Stomach (tissue), 9 donors: ENCODE measurements around the gene TNP1. TPM values are rescaled to one million over a fixed set of nuclear protein-coding genes. Genes with fewer than 3 reads are reported as not detected.

Source experiments
- DNase-seq, 2 donors: peaks; one replicate each; pipeline versions ENCODE4 v3.0.0 to v3.0.0-alpha.2; 2013 to 2019
- H3K27ac ChIP-seq, 5 donors: fragments of 200-600 bp in 4 of 5; sonication (generic) in 4 of 5; one replicate each; pipeline ENCODE4 v1.5.1; 2013 to 2019; ENCODE audit warnings: mild to moderate bottlenecking in 1 of 5, moderate library complexity in 1 of 5
- H3K27me3 ChIP-seq, 3 donors: fragments of 200-600 bp; sonication (generic); one replicate each; pipeline ENCODE4 v1.5.1; 2017 to 2019; ENCODE audit warnings: mixed run types in 1 of 3
- H3K36me3 ChIP-seq, 4 donors: fragments of 200-600 bp; sonication (generic); 1 replicate in 3 of 4; 2 replicates in 1 of 4; pipeline ENCODE4 v1.5.1; 2016 to 2019
- H3K4me1 ChIP-seq, 4 donors: fragments of 200-600 bp; sonication (generic); one replicate each; pipeline ENCODE4 v1.5.1; 2016 to 2019
- H3K4me3 ChIP-seq, 4 donors: fragments of 200-600 bp; sonication (generic) in 3 of 4; one replicate each; pipeline ENCODE4 v1.5.1; 2016 to 2019; ENCODE audit warnings: mild to moderate bottlenecking in 1 of 4
- H3K9me3 ChIP-seq, 4 donors: fragments of 200-600 bp; sonication (generic); one replicate each; pipeline ENCODE4 v1.5.1; 2016 to 2019
- CTCF ChIP-seq, 7 experiments: fragments of 450-650 bp in 4 of 7; fragments of 200-600 bp in 3 of 7; sonication (generic) in 3 of 7; IDR thresholded peaks; one replicate each; pipeline ENCODE4 v1.5.1; 2016 to 2019; ENCODE audit warnings: antibody characterized with exemption in 7 of 7, control low read depth in 2 of 7, mild to moderate bottlenecking in 1 of 7
- EP300 ChIP-seq: sonication (generic); formaldehyde crosslinking; IDR thresholded peaks from one replicate; pipeline ENCODE4 v1.6.1; 2017; ENCODE audit warnings: antibody characterized with exemption
- POLR2A ChIP-seq, 4 donors: fragments of 450-650 bp; IDR thresholded peaks; one replicate each; pipeline ENCODE4 v1.6.1; 2016; ENCODE audit warnings: antibody characterized with exemption in 4 of 4, control low read depth in 2 of 4, mild to moderate bottlenecking in 1 of 4, moderate library complexity in 1 of 4
- POLR2AphosphoS5 ChIP-seq, 3 donors: sonication (generic); formaldehyde crosslinking; IDR thresholded peaks; one replicate each; pipeline ENCODE4 v1.6.1; 2016; ENCODE audit warnings: antibody characterized with exemption in 3 of 3
- WGBS, 5 donors: extraction: QIAGEN DNeasy Blood & Tissue Kit in 3 of 5; methylation state at CpG; one replicate each; pipeline versions ENCODE4 v1.1.5 to v1.1.7; 2013 to 2018; 5-methylcytosine and 5-hydroxymethylcytosine counted together
- intact Hi-C: fragments of 100-400 bp; cut with DNase I; formaldehyde crosslinking; loops from one replicate; pipeline ENCODE4 v1.15.1; 2023; ENCODE audit warnings: low total_unique reads
- polyA plus RNA-seq, 3 donors: library from polyadenylated mRNA; stranded (reverse); fragments of 200-250 nt; gene quantifications; one replicate each; pipeline ENCODE4 v1.2.3, GENCODE V29; 2013
- total RNA-seq, 5 donors: library from RNA; depleted of rRNA; stranded (reverse); fragments of >200 nt; gene quantifications; one replicate each; pipeline versions ENCODE4 v1.1.0 to v1.2.3, GENCODE V29; 2014 to 2016
- donor health status: healthy with polysubstance abuse.
- donor health status: Bipolar disorder and iron deficiency.
- donor health status: healthy.

Gene TNP1
- total and polyA plus RNA-seq, 8 donors = not detected

GRCh38 chr2:216855605-216856004 lies 4.3 kb downstream of the TNP1 start:
- WGBS, 5 donors = 84 to 88% (median 85%) methylated on average over 3 of the region's 3 CpGs
- Histone ChIP-seq H3K36me3 (no peaks in the 10 kb centered on the region), H3K4me3 (no peak overlapping the region), H3K27me3 (no peaks in the 10 kb centered on the region), H3K27ac (no peak overlapping the region), H3K9me3 (no peaks in the 10 kb centered on the region), H3K4me1 (peaks cover 0 to 16% (median 7%) of the 10 kb centered on the region in 4 donors)
- TF ChIP-seq CTCF (IDR thresholded peaks at IDR 0.05) (no peak), POLR2AphosphoS5 (IDR thresholded peaks at IDR 0.05) (no peak), EP300 (no peak), POLR2A (IDR thresholded peaks at IDR 0.05) (no peak)
- no peak for DNase-seq
- intact Hi-C loops = no loop called here

- Histone ChIP-seq H3K4me1 (peaks cover 0 to 21% (median 7%) of the 10 kb centered on the region in 4 donors), H3K27me3 (no peaks in the 10 kb centered on the region), H3K27ac (no peak overlapping the region), H3K9me3 (no peaks in the 10 kb centered on the region), H3K36me3 (no peaks in the 10 kb centered on the region), H3K4me3 (no peak overlapping the region)
- no peak for DNase-seq
- 92 to 99% (median 96%) methylated on average over 4 of the region's 4 CpGs for WGBS, 5 donors
- TF ChIP-seq POLR2AphosphoS5 (IDR thresholded peaks at IDR 0.05) = no peak
- no peak for TF ChIP-seq POLR2A (IDR thresholded peaks at IDR 0.05)
- no peak for TF ChIP-seq CTCF (IDR thresholded peaks at IDR 0.05)
- no peak for TF ChIP-seq EP300
- intact Hi-C loops = no loop called here
These were observed 4.8 kb downstream of the TNP1 start for GRCh38 chr2:216855079-216855478.

- no peaks in the 10 kb centered on the region for H3K36me3 ChIP-seq
- no peaks in the 10 kb centered on the region for H3K9me3 ChIP-seq
- DNase-seq = no peak
- intact Hi-C loops = no loop called here
- no peaks in the 10 kb centered on the region for H3K27me3 ChIP-seq
- 49 to 72% (median 64%) methylated on average over 1 of the region's 1 CpG for WGBS, 5 donors
- H3K4me3 ChIP-seq = no peak overlapping the region
- peaks cover 0 to 17% (median 2%) of the 10 kb centered on the region in 4 donors for H3K4me1 ChIP-seq
- TF ChIP-seq POLR2A (IDR thresholded peaks at IDR 0.05) = no peak
- no peak for TF ChIP-seq CTCF (IDR thresholded peaks at IDR 0.05)
- TF ChIP-seq POLR2AphosphoS5 (IDR thresholded peaks at IDR 0.05) = no peak
- TF ChIP-seq EP300 = no peak
- no peak overlapping the region for H3K27ac ChIP-seq
These were observed 8.3 kb downstream of the TNP1 start for GRCh38 chr2:216851486-216852090.

GRCh38 chr2:216850665-216851322 lies 9.1 kb downstream of the TNP1 start:
- Histone ChIP-seq H3K4me3 (no peak overlapping the region), H3K27me3 (no peaks in the 10 kb centered on the region), H3K4me1 (peaks cover 0 to 10% (median 2%) of the 10 kb centered on the region in 4 donors), H3K27ac (no peak overlapping the region), H3K9me3 (no peaks in the 10 kb centered on the region), H3K36me3 (no peaks in the 10 kb centered on the region)
- TF ChIP-seq CTCF (IDR thresholded peaks at IDR 0.05) (no peak), POLR2A (IDR thresholded peaks at IDR 0.05) (no peak), POLR2AphosphoS5 (IDR thresholded peaks at IDR 0.05) (no peak), EP300 (no peak)
- intact Hi-C loops = no loop called here
- DNase-seq = peak in 1 of 2 donors; percentile 38
- WGBS, 5 donors = 86 to 90% (median 87%) methylated on average over 6 of the region's 6 CpGs
